ENCODE results near the gene ZFHX3.

GRCh38 chr16:72947379-72948237 lies 100.3 kb downstream of the ZFHX3 start:
- TF ChIP-seq, protein P1, sequence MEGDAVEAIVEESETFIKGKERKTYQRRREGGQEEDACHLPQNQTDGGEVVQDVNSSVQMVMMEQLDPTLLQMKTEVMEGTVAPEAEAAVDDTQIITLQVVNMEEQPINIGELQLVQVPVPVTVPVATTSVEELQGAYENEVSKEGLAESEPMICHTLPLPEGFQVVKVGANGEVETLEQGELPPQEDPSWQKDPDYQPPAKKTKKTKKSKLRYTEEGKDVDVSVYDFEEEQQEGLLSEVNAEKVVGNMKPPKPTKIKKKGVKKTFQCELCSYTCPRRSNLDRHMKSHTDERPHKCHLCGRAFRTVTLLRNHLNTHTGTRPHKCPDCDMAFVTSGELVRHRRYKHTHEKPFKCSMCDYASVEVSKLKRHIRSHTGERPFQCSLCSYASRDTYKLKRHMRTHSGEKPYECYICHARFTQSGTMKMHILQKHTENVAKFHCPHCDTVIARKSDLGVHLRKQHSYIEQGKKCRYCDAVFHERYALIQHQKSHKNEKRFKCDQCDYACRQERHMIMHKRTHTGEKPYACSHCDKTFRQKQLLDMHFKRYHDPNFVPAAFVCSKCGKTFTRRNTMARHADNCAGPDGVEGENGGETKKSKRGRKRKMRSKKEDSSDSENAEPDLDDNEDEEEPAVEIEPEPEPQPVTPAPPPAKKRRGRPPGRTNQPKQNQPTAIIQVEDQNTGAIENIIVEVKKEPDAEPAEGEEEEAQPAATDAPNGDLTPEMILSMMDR (IDR thresholded peaks at IDR 0.05), result no peak
- TF ChIP-seq POLR2A (IDR thresholded peaks at IDR 0.05), result no peak

Measured in heart left ventricle (tissue), 13 donors.